ENCODE data around the gene PDGFD.

DNA sequence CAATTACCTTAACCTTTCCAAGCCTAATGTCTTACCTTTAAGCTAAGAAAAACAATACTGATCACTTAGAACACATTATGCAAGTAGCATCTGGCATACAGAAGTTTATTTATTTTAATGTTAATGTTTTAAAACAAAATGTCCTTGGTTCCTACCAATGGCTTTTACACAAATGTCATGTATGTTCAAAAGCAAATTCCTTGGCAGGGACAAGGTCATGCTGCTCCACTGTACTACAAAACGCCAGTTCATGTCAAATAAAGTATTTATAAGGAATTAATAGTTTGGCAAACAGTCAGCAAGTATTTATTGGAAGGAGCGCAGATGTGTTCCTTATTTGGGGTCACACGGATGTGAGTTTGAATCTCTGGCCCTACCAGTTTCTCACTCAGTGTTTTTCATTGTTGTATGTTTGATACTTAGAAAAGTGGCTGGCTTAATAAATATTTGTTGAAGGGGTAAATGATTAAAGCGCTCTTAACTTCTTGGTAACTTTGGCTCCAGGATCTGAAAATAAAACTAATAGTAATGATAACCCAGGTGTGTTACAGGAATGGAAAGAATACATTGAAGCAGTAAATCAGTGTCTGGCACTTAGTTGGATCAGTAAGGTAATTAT lies 108.9 kb downstream of the PDGFD start:
- TF ChIP-seq, protein P1, sequence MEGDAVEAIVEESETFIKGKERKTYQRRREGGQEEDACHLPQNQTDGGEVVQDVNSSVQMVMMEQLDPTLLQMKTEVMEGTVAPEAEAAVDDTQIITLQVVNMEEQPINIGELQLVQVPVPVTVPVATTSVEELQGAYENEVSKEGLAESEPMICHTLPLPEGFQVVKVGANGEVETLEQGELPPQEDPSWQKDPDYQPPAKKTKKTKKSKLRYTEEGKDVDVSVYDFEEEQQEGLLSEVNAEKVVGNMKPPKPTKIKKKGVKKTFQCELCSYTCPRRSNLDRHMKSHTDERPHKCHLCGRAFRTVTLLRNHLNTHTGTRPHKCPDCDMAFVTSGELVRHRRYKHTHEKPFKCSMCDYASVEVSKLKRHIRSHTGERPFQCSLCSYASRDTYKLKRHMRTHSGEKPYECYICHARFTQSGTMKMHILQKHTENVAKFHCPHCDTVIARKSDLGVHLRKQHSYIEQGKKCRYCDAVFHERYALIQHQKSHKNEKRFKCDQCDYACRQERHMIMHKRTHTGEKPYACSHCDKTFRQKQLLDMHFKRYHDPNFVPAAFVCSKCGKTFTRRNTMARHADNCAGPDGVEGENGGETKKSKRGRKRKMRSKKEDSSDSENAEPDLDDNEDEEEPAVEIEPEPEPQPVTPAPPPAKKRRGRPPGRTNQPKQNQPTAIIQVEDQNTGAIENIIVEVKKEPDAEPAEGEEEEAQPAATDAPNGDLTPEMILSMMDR (IDR thresholded peaks at IDR 0.05), result no peak
- TF ChIP-seq EP300 (IDR thresholded peaks at IDR 0.05) (no peak), POLR2AphosphoS5 (IDR thresholded peaks at IDR 0.05) (no peak), POLR2A (IDR thresholded peaks at IDR 0.05) (no peak)
